HG03280 (cell line): ENCODE measurements around the gene SIK3.
"Not testable (repeated sequence)": the region's sequence is repeated elsewhere in the genome, so short reads cannot be mapped to it uniquely, and the experiment has no call there.

Source experiments
- ATAC-seq: cut with Tn5 transposase; IDR thresholded peaks from one replicate; pipeline ENCODE4 v1.9.1; 2021; ENCODE audit warnings: mild to moderate bottlenecking, moderate library complexity; ENCODE audit not compliant: unreplicated experiment

SIK3 gene

DNA sequence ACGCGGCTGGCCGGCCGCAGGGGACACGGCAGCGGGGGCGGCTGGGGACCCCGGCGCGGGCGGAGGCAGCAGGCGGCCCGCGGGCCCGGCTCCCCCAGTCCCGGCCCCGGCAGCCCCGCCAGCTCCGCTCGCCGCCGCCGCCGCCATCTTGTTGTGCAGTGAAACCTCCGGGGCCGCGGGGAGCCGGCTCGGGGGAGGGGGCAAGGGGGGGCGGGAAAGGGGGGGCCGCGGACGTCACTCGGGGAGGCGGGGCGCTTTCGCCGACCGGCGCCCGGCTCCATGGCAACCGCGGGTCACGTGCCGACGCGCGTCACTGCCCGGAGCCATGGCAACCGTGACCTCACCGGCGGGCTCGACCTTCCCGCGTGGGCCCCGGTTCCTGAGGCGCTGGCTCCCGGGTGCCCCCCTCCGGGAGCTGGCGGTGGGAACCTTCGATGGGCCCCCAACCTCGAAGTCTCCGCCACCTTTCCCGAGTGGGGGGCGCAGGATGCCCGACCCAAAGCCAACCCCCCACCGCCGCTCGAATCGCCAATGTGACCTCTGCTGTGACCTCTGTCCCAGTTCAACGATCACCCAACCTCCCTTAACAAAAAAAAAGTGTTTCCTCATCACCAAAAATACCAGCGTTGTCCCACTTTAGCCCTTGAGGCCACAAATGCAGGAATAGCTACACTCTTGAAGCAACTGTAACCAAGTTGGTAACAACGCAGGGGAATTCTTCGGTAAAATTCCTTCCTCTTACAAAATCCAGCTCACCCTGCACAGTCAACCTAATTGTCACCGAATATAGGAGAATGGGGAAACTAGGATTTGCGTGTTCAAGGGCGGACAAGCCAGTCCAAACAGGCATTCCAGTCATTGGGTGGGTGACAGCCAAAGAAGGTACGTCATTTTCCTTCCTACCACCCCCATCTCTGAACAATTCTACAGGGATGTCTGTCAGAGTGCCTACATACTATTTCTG lies at the start of gene SIK3:
TSS of gene SIK3 (minus strand) at position 160 of the 964 bp plus-strand sequence. CDS start at position 147, 13 bp downstream.
- peak; percentile 88 for ATAC-seq

DNA sequence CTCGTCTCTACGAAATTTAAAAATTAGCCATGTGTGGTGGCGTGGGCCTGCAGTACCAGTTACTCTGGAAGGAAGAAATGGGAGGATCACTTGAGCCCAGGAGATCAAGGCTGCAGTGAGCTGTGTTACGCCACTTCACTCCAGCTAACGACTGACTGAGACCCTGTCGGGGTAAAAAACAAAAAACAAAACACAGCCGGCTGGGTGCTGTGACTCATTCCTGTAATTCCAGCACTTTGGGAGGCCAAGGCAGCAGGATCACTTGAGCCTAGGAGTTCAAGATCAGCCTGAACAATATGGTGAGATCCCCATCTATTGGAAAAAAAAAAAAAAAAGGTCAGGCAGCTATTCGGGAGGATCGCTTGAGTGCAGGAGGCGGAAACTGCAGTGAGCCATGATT lies 48.3 kb upstream of the SIK3 start:
- ATAC-seq: no peak

DNA sequence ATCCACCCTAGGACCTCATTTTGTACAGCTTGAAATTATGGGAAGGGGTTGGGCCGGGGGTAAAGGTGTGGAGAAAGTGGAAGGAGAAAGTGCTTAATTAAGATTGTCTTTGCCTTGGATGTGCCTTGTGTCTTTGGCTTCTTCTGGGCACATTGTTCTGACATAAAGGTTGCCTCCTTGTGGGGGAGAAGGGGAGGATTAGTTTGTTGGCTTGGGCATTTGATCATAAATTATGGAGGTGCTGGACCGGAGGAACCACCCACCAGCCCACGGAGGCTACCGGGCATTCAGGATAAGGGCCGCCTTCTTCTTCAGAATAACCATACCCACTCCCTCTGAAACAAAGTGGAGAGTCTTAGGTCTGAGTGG lies 47.1 kb upstream of the SIK3 start:
- no peak for ATAC-seq

DNA sequence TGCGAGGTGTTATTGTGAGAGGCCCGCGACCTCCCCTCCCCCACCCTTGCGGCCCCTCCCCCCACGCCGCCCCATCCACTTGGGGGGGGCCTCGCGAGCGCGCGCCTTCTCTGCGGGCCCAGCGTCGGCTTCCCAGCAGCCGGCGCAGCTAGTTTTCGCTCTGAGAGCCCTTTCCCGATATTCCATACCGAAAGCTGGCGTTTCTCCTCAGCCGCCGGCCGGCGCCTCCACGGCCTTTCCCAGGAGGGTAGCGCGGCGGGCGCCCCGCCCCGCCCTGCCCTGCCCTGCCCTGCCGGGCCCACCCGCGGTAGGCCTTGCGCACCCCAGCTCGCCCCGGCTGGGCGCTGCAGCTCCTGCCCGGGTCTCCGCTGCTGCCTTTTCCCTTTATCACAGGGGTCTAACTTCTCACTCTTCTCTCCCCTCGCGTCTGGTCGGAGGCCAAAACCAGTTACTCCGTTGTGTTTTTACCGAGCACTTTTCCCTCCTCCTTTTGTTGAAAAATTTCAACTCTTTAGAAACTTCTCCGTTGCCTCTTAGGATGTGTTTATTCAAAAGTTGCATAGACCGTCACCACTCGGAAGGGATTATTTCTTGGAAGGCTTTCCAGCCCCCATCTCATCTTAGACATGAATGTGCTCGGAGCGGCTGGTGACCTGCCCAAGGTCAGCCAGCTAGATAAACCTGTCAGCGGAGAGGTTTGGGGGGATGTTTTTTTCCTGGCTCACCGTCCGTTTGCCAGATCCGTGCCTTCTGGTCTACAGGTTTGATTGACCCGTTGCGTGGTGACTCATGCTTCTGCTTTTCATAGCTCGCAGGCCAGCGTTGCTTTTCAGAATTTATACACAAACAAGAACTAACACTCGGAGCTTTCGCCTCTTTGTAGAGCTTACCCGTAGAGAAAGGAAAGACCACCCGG lies 46.5 kb upstream of the SIK3 start:
- ATAC-seq: peak; percentile 44

DNA sequence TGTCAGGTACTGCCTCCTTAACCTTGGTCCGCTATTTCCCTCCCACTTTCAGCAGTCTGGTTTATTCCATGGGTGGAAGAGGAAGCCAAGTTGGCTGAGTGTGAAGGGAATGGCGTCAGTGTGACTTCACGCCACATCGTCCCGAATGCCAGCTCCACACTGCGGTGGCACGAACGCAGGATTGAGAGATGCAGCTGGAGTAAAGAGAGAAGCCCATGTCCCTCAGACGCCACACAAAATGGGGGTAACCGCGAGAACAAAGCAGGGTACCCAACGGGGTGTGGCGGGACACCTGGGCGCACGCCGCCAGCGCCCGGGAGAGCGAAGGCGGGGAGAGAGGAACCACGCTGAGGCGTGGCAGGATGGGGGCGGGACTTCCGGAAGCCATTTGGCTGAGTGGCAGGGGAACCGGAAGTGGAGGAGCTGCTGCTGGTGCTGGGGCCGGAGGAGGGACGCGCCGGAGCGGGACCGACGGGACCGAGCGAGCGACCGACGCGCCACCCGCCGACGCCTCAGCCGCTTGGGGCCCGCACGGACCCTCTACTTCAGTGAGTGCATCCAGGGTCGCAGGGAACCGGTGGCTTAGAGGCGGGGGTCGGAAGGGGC lies 45.7 kb upstream of the SIK3 start, which contains the start of gene PAFAH1B2:
TSS of gene PAFAH1B2 (plus strand) at position 417 of the 606 bp plus-strand sequence. CDS start 8,161 bp downstream, outside the sequence.
- peak; percentile 96 for ATAC-seq

DNA sequence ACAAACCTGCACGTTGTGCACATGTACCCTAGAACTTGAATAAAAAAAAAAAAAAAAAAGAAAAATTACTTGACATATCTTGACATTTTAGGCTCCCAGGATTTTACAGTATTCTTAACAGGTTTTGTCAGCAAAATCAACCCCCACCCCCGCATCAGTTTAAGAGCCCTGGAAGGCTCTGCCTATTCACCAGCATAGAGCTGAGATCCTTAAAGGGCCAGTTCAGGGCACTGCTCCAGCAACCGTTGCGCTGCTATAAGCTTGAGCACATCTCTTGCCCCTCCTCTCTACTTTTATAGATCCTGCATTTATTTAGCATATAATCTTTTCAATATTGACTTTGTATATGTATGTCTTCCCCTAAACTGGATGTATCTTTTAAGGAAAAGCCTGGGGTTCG lies 45.2 kb upstream of the SIK3 start:
- peak; percentile 15 for ATAC-seq

DNA sequence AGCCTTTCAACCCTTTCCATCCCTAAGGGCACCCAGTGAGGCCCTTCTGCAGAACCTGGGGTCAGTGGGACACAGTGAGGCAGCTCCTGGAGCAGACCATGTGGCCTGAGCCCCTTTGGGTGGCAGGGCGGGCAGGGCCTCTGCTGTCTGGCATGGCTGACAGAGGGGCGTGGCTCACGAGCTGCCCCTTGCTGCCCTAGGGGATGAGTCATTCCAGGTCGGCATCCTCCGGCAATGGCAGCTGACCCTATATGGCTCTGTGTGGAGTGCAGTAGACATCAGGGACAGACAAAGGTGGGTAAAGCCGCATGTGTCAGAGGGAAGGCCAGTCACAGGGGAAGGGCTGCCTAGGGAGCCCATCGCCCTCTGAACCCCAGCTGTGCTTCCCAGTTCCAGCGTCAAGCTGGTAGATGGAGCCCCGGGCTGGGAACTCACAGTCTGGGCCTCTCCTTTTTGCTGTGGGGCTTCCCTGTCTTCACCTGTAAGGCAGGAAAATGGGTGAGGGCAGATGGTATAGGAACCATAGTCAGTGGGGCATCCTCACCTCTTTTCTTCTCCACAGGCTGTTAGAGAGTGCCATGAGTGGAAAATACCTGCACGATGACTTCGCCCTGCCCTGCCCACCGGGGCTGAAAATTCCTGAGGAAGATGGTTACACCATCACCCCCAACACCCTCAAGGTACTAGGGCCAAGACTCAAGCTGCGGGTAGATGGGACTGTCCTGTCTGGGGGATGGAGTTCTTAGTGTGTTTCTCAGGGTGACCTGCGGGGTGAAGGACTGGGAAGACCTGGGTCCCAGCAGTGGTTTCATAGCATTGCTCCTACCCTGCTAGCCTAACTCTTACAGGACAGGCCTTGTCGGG lies 39.2 kb upstream of the SIK3 start:
- ATAC-seq: not testable (repeated sequence)

DNA sequence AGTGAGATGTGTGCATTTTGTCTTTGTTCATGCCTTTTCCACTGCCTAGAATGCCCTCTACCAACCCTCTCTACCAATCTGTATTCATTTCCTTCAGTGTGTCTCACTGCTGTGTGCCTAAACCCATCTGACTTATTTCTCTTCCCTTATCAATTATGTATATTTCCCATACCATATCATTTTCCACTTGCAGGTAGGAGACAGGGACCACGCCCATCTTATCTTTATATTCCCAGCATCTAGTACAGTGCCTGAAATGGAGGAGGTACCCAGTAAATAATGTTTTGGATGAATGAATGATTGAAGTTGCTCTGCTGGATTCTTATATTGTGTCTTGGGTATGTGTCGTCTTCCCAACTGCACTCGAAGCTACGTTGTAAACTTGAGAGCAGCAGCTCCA lies 36.8 kb upstream of the SIK3 start:
- not testable (repeated sequence) for ATAC-seq

DNA sequence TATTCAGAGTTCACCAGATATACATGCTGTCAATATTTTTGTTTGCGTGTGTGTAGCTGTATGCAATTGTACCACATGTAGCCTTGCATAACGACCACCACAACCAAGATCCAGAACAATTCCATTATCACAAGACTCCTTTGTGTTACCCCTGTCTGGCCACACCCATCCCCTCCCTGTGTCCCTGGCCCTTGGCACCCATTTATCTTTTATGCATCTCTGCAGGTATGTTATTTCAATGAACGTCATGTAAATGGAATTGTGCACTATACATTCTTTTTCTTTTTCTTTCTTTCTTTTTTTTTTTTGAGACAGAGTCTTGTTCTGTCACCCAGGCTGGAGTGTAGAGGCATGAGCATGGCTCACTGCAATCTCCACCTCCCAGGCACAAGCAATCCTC lies 36.2 kb upstream of the SIK3 start:
- ATAC-seq: no peak

DNA sequence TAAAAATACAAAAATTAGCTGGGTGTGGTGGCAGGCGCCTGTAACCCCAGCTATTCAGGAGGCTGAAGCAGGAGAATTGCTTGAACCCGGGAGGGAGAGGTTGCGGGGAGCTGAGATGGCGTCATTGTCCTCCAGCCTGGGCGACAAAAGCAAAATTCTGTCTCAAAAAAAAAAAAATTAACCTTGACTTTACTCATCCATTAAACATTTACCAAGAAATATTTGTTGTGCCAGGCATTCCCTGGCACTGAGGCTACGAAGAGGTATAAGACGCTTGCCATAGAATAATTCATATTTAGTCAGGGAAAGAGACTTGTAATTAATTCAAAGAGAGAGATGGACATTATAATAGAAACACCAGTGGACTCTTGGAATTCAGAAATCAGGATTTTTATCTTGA lies 32.7 kb upstream of the SIK3 start:
- no peak for ATAC-seq

DNA sequence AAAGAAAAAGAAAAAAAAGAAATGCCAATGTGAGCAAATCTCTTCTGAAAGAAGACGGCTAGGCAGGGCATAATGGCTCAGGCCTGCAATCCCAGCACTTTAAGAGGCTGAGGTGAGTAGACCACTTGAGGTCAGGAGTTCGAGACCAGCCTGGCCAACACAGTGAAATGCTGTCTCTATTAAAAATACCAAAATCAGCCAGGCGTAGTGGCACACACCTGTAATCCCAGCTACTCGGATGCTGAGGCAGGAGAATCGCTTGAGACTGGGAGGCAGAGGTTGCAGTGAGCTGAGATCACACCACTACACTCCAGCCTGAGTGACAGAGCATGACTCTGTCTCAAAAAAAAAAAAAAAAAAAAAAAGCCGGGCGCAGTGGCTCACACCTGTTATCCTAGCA lies 32.2 kb upstream of the SIK3 start:
- ATAC-seq: not testable (repeated sequence)

DNA sequence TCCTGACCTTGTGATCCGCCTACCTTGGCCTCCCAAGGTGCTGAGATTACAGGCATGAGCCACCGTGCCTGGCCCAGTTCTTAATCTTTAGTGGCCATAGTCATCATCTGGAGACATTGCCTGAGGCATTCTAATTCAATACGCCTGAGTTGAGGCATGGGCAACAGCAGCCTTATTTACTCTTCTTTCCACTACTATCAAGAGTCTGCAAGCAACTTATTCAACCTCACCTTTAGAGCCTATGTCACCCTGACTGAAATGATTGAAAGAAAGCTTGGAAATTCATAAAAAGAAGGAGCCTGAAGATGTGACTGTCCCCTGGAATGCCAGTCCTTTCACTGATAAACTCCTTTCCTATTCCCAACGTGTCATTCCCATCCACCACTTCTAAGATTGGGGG lies 30.1 kb upstream of the SIK3 start:
- no peak for ATAC-seq

DNA sequence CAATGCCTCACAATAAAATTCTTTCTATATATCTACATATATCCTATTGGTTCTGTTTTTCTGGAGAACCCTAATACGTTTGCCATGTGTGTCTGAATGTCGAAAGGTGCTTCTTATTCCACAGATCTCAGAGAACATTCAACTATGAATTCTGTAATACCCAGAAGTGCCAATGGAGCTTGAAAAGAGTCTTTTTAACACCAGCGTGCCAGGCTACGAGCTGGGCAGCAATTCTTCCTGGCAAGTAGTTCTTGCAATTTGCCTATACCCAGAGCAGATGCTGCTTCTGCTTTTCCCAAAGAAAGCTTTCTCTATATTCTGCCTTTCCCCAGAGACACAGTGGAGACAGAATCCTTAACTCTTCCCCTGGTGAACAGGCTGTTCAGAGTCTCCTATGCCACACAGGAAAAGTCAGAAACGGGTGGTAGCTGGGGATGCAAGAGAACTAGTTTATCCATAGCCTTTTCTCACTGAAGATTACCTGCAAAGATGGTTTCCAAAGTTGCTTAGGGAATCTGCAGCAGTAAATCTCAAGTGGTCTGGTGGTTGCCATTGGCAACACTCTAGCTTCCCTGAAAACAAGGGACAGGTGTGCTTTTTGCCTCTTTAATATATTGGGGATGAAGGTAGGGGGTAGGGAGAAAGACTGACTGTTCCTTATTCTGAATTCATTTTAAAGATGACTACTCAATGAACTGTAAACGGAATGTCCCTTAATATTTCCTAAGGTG lies 29.1 kb upstream of the SIK3 start:
- ATAC-seq: no peak

DNA sequence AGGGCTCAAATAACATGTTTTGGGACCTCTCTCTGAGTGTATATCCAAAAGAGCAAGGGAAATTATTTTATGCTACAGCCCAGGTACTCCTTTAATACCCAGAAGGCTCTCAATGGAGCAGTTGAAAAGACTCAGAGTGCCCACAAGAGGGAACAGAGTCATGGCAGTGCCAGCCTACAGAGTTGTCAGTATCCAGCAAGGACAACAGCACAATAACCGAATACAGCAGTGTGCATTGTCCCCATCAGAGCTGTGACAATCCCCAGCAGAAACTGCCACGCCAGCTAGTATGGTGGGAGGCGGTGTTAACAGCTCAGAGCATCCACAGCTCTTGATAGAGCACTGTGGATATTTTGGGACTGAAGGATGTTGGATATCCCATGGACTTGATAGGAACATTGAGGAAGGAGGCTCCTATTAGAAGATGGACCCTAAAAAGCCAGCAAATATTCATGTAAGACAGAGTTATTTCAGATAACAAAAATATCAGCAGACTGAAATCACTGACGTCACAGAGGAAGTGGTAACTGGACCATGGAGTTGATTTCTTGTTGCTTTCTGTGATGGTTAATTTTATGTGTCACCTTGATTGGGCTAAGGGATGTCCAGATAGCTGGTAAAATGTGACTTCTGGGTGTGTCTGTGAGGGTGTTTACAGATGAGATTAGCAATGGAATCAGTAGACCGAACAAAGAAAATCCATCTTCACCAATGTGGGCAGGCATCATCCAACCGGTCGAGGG lies 28.2 kb upstream of the SIK3 start:
- ATAC-seq: no peak

DNA sequence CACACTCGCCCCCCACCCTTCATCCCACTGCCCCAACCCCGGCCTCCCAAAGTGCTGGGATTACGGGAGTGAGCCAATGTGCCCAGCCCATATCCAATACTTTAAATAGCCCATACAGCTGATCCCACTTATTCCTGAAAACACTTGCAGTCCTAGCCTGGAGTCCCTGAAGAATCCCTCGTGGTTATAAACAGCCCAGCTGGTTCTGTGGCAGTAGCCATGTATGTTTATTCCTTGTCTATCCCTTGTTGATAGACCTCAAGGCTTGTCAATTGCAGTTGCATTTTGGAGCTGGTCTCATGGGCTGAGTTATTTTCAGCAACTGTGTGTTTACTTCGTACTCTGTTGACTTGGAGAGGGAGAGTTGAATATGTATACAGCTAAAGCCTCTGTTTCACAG lies 24.3 kb upstream of the SIK3 start:
- no peak for ATAC-seq

DNA sequence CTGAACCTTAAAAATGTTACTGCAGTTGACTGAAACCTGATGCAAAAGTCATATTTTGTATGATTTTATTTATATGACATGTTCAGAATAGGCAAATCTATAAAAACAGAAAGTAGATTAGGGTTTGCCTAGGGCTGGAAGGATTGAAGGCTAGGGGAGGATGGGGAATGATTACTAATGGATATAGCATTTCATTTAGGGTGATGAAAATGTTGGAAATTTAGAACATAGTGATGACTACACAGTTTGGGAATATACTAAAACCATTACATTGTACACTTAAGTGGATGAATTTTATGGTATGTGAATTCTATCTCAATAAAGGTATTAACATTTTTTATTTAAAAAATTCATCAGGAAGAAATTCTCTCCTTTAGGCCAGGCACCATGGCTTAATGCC lies 22.9 kb upstream of the SIK3 start:
- no peak for ATAC-seq

DNA sequence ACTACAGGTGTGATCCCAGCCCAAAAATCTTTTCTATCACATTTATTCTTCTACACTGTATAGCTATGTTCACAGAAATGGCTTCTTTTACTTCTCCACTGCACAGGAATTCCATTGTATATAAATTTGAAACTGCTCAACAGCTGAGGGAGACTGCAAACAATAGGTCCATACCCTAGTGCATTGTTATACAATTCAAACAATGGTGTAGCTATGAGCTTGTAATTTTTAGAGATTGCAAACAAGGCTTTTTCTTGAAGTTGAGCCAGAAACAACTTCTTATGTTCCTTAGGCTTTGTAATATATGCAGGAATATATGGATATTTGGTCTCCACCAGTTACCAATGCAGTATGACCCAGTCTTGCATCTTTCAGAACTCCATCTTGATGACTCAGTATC lies 19.5 kb upstream of the SIK3 start:
- no peak for ATAC-seq

DNA sequence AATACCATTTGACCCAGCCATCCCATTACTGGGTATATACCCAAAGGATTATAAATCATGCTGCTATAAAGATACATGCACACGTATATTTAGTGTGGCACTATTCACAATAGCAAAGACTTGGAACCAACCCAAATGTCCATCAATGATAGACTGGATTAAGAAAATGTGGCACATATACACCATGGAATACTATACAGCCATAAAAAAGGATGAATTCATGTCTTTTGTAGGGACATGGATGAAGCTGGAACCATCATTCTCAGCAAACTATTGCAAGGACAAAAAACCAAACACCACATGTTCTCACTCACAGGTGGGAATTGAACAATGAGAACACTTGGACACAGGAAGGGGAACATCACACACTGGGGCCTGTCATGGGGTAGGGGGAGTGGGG lies 14.7 kb upstream of the SIK3 start:
- not testable (repeated sequence) for ATAC-seq

DNA sequence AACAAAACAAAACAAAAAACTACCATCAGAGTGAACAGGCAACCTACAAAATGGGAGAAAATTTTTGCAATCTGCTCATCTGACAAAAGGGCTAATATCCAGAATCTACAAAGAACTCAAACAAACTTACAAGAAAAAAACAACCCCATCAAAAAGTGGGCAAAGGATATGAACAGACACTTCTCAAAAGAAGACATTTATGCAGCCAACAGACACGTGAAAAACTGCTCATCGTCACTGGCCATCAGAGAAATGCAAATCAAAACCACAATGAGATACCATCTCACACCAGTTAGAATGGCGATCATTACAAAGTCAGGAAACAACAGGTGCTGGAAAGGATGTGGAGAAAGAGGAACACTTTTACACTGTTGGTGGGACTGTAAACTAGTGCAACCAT lies 14.3 kb upstream of the SIK3 start:
- ATAC-seq: not testable (repeated sequence)
